Measurements from ENCODE around the gene CCDC146.
"Not testable (repeated sequence)": the region's sequence is repeated elsewhere in the genome, so short reads cannot be mapped to it uniquely, and the experiment has no call there.

CCDC146 gene

DNA sequence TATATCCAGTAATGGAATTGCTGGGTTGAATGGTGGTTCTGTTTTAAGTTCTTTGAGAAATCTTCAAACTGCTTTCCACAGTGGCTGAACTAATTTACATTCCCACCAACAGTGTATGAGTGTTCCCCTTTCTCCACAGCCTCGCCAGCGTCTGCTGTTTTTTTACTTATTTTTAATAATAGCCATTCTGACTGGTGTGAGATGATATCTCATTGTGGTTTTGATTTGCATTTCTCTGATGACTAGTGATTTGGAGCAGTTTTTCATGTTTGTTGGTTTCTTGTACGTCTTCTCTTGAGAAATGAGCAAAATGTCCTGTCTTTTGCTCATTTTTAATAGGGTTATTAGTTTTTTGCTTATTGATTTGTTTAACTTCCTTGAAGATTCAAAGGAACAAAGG, 21.9 kb upstream of the CCDC146 start:
- not testable (repeated sequence) for H2AK5ac ChIP-seq (ENCODE audit: low read depth, low read length); DNase-seq (ENCODE audit: low spot score); H3K27me3 ChIP-seq (ENCODE audit: control insufficient read depth in 3 of 3, insufficient read depth in 3 of 3, low read depth in 1 of 3, low read length in 3 of 3); H2BK5ac ChIP-seq (ENCODE audit: low read length); H2AFZ ChIP-seq (ENCODE audit: low read length); H3K36me3 ChIP-seq (replicated peaks in 1 of 2; ENCODE audit: control insufficient read depth in 2 of 2, insufficient read depth in 2 of 2, low read length in 2 of 2); H3K4me1 ChIP-seq (ENCODE audit: control insufficient read depth in 2 of 2, insufficient read depth in 1 of 2, low read depth in 1 of 2, low read length in 2 of 2); H3K4me2 ChIP-seq (ENCODE audit: insufficient read depth, low read length, poor library complexity, severe bottlenecking); H3K23ac ChIP-seq (ENCODE audit: low read depth, low read length, poor library complexity); H3K14ac ChIP-seq (ENCODE audit: low read length); H3K18ac ChIP-seq (ENCODE audit: low read length); H3K4ac ChIP-seq (ENCODE audit: low read length); H3K9ac ChIP-seq (ENCODE audit: low read depth, low read length, poor library complexity); H3K27ac ChIP-seq (replicated peaks; ENCODE audit: low read length); H3K9me3 ChIP-seq (replicated peaks in 1 of 2; ENCODE audit: control insufficient read depth in 2 of 2, insufficient read depth in 1 of 2, low read depth in 1 of 2, low read length in 2 of 2); H4K91ac ChIP-seq (ENCODE audit: low read depth, low read length, poor library complexity); H3K79me1 ChIP-seq (ENCODE audit: low read depth, low read length); H4K8ac ChIP-seq (ENCODE audit: low read depth, low read length); H2BK15ac ChIP-seq (ENCODE audit: low read length); H2BK120ac ChIP-seq (ENCODE audit: low read depth, low read length); H2BK12ac ChIP-seq (ENCODE audit: low read length); H3K4me3 ChIP-seq (ENCODE audit: low read length in 2 of 2)
- WGBS, 2 donors (ENCODE audit: extremely low coverage in 2 of 2, insufficient read length in 2 of 2, insufficient replicate concordance in 1 of 2): no CpG with 5 or more reads among the region's 3 CpGs

DNA sequence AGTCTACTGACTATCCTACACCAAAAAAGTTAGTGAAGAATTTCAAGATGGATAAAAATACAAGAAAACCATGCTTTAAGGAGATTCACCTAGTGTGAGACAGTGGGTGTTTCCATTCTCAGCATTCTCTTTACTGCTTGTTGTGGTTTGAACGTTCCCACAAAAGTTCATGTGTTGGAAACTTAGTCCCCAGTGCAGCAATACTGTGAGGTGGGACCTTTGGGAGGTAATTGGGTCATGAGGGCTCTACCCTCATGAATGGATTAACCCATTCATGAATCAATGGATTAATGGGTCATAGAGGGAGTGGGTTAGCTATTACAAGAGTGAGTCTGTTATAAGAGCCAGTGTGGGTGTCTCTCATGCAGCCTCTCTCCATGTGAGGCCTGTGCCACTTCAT, 21.2 kb upstream of the CCDC146 start:
- not testable (repeated sequence) for H3K9me3 ChIP-seq (replicated peaks in 1 of 2; ENCODE audit: control insufficient read depth in 2 of 2, insufficient read depth in 1 of 2, low read depth in 1 of 2, low read length in 2 of 2); H2BK15ac ChIP-seq (ENCODE audit: low read length); H3K27ac ChIP-seq (replicated peaks; ENCODE audit: low read length); H3K4me3 ChIP-seq (ENCODE audit: low read length in 2 of 2); DNase-seq (ENCODE audit: low spot score); H3K9ac ChIP-seq (ENCODE audit: low read depth, low read length, poor library complexity); H4K8ac ChIP-seq (ENCODE audit: low read depth, low read length); H2AK5ac ChIP-seq (ENCODE audit: low read depth, low read length); H2BK5ac ChIP-seq (ENCODE audit: low read length); H3K18ac ChIP-seq (ENCODE audit: low read length); H3K23ac ChIP-seq (ENCODE audit: low read depth, low read length, poor library complexity); H3K4me2 ChIP-seq (ENCODE audit: insufficient read depth, low read length, poor library complexity, severe bottlenecking); H3K4me1 ChIP-seq (ENCODE audit: control insufficient read depth in 2 of 2, insufficient read depth in 1 of 2, low read depth in 1 of 2, low read length in 2 of 2); H3K27me3 ChIP-seq (ENCODE audit: control insufficient read depth in 3 of 3, insufficient read depth in 3 of 3, low read depth in 1 of 3, low read length in 3 of 3); H3K36me3 ChIP-seq (replicated peaks in 1 of 2; ENCODE audit: control insufficient read depth in 2 of 2, insufficient read depth in 2 of 2, low read length in 2 of 2); H2BK12ac ChIP-seq (ENCODE audit: low read length); H4K91ac ChIP-seq (ENCODE audit: low read depth, low read length, poor library complexity); H3K14ac ChIP-seq (ENCODE audit: low read length); H2BK120ac ChIP-seq (ENCODE audit: low read depth, low read length); H3K79me1 ChIP-seq (ENCODE audit: low read depth, low read length); H2AFZ ChIP-seq (ENCODE audit: low read length); H3K4ac ChIP-seq (ENCODE audit: low read length)
- WGBS, 2 donors (ENCODE audit: extremely low coverage in 2 of 2, insufficient read length in 2 of 2, insufficient replicate concordance in 1 of 2): no CpG with 5 or more reads among the region's 1 CpG

DNA sequence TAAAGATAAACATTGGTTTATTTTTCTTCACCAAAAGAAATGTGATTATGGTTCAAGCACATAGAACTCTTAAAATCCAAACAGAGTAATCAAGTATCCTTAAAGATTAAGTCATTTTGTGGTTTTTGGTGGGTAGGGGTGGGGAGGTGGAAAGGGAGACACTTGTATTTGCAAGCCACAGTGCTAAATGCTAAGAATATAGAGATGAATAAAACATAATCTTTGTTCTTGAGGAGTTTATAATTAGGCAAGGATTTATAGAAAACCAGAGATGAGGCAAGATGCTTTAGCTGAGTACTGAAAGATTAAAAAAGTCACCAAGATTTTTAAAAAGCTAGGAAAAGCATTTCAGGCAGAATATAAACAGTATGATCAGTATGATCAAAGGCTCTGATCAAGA, 19.7 kb upstream of the CCDC146 start:
- H4K8ac ChIP-seq (ENCODE audit: low read depth, low read length); H3K36me3 ChIP-seq (replicated peaks in 1 of 2; ENCODE audit: control insufficient read depth in 2 of 2, insufficient read depth in 2 of 2, low read length in 2 of 2); H3K23ac ChIP-seq (ENCODE audit: low read depth, low read length, poor library complexity); H3K14ac ChIP-seq (ENCODE audit: low read length); H3K79me1 ChIP-seq (ENCODE audit: low read depth, low read length); H2AK5ac ChIP-seq (ENCODE audit: low read depth, low read length); H3K4me3 ChIP-seq (ENCODE audit: low read length in 2 of 2); H3K9ac ChIP-seq (ENCODE audit: low read depth, low read length, poor library complexity); H2BK12ac ChIP-seq (ENCODE audit: low read length); H2BK15ac ChIP-seq (ENCODE audit: low read length); H3K4ac ChIP-seq (ENCODE audit: low read length); H3K27ac ChIP-seq (replicated peaks; ENCODE audit: low read length); DNase-seq (ENCODE audit: low spot score); H3K9me3 ChIP-seq (replicated peaks in 1 of 2; ENCODE audit: control insufficient read depth in 2 of 2, insufficient read depth in 1 of 2, low read depth in 1 of 2, low read length in 2 of 2); H2AFZ ChIP-seq (ENCODE audit: low read length); H3K4me2 ChIP-seq (ENCODE audit: insufficient read depth, low read length, poor library complexity, severe bottlenecking); H2BK5ac ChIP-seq (ENCODE audit: low read length); H2BK120ac ChIP-seq (ENCODE audit: low read depth, low read length); H3K18ac ChIP-seq (ENCODE audit: low read length); H4K91ac ChIP-seq (ENCODE audit: low read depth, low read length, poor library complexity); H3K4me1 ChIP-seq (ENCODE audit: control insufficient read depth in 2 of 2, insufficient read depth in 1 of 2, low read depth in 1 of 2, low read length in 2 of 2); H3K27me3 ChIP-seq (ENCODE audit: control insufficient read depth in 3 of 3, insufficient read depth in 3 of 3, low read depth in 1 of 3, low read length in 3 of 3): not testable (repeated sequence)

DNA sequence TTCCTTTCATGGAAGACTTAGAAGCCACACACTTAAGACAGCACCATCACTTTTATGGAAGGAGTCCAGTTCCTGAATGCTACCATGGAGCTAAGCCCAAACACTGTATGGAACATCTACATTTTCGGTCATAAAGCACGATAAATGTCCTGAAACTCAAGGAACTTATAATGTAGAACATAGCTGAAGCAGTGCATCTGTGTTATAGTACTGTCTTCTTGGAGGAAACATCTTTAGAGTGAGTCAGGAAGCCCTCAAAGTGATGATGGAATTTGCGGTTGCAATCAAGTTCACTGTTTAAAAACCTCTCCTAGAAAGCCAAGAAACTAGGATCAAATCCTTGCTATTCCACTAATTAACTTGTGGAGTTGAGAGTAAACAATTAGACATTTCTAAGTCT, 16.5 kb upstream of the CCDC146 start:
- not testable (repeated sequence) for H3K4me1 ChIP-seq (ENCODE audit: control insufficient read depth in 2 of 2, insufficient read depth in 1 of 2, low read depth in 1 of 2, low read length in 2 of 2); H4K8ac ChIP-seq (ENCODE audit: low read depth, low read length); H2BK12ac ChIP-seq (ENCODE audit: low read length); DNase-seq (ENCODE audit: low spot score); H2AFZ ChIP-seq (ENCODE audit: low read length); H3K27me3 ChIP-seq (ENCODE audit: control insufficient read depth in 3 of 3, insufficient read depth in 3 of 3, low read depth in 1 of 3, low read length in 3 of 3); H3K9me3 ChIP-seq (replicated peaks in 1 of 2; ENCODE audit: control insufficient read depth in 2 of 2, insufficient read depth in 1 of 2, low read depth in 1 of 2, low read length in 2 of 2); H3K4me2 ChIP-seq (ENCODE audit: insufficient read depth, low read length, poor library complexity, severe bottlenecking); H2BK15ac ChIP-seq (ENCODE audit: low read length); H2BK120ac ChIP-seq (ENCODE audit: low read depth, low read length); H2AK5ac ChIP-seq (ENCODE audit: low read depth, low read length); H3K4me3 ChIP-seq (ENCODE audit: low read length in 2 of 2); H4K91ac ChIP-seq (ENCODE audit: low read depth, low read length, poor library complexity); H3K79me1 ChIP-seq (ENCODE audit: low read depth, low read length); H3K23ac ChIP-seq (ENCODE audit: low read depth, low read length, poor library complexity); H3K18ac ChIP-seq (ENCODE audit: low read length); H3K36me3 ChIP-seq (replicated peaks in 1 of 2; ENCODE audit: control insufficient read depth in 2 of 2, insufficient read depth in 2 of 2, low read length in 2 of 2); H3K14ac ChIP-seq (ENCODE audit: low read length); H3K4ac ChIP-seq (ENCODE audit: low read length); H2BK5ac ChIP-seq (ENCODE audit: low read length); H3K9ac ChIP-seq (ENCODE audit: low read depth, low read length, poor library complexity); H3K27ac ChIP-seq (replicated peaks; ENCODE audit: low read length)
- no CpG with 5 or more reads among the region's 3 CpGs for WGBS, 2 donors (ENCODE audit: extremely low coverage in 2 of 2, insufficient read length in 2 of 2, insufficient replicate concordance in 1 of 2)
